Colon (tissue), 2 donors: Measurements from ENCODE around the gene PEAK1.

Source experiments
- FAIRE-seq: peaks from 2 replicates; lab custom pipeline; 2012; peaks lifted over from hg19 to GRCh38; lab: Jason Lieb, UNC
- donor health status: control.
- donor health status: control.

PEAK1 gene

GRCh38 chr15:77402740-77403379, 17.0 kb downstream of the PEAK1 start:
- FAIRE-seq: no peak

GRCh38 chr15:77400258-77400657, 19.6 kb downstream of the PEAK1 start:
- FAIRE-seq: no peak

DNA sequence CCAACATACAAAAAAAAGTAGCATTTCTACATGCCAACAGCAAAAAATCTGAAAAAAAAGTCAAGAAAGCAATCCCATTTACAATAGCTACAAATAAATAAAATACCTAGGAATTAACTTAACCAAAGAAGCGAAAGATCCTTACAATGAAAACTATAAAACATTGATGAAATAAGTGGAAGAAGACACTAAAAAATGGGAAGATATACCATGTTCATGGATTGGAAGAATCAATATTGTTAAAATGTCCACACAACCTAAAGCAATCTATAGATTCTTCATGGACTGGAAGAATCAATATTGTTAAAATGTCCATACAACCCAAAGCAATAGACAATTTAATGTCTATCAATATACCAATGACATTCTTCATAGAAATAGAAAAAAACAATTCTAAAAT, 21.0 kb downstream of the PEAK1 start:
- FAIRE-seq: no peak

GRCh38 chr15:77396692-77397091, 23.2 kb downstream of the PEAK1 start:
- FAIRE-seq: no peak

DNA sequence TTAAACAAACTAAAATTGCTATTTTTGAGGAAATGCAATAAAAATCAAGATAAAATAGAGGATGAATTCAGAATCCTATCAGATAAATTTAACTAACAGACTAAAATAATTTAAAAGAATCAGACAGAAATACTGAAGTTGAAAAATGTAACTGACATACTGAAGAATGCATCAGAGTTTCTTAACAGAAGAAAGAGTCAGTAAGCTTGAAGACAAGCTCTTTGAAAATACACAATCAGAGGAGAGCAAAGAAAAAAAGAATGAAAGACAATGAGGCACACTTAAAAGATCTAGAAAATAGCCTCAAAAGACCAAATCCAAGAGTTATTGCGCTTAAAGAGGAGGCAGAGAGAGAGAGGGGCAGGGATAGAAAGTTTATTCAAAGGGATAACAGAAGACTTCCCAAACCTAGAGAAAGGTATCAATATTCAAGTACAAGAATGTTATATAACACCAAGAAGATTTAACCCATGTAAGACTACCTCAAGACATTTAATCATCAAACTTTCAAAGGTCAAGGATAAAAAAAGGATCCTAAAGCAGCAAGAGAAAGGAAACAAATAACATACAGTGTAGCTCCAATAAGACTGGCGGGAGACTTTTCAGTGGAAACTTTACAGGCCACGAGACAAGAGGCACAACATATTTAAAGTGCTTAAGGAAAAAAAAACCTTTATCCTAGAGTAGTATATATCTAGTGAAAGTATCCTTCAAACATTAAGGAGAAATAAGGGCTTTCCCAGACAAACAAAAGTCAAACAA, 24.7 kb downstream of the PEAK1 start:
- no peak for FAIRE-seq

DNA sequence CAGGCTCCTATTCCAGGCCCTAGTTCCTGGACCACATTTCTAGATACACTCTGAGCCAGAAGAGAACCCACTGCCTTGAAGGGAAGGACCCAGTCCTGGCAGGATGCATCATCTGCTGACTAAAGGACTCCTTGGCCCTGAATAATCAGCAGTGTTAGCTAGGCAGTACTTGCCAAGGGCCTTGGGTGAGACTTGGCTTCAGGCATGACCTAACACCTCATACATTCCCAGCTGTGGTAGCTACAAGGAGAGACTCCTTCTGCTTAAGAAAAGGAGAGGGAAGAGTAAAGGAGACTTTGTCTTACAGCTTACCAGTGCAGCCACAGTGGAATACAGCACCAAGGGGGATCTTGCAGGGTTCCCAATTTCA, 26.4 kb downstream of the PEAK1 start:
- FAIRE-seq: no peak

DNA sequence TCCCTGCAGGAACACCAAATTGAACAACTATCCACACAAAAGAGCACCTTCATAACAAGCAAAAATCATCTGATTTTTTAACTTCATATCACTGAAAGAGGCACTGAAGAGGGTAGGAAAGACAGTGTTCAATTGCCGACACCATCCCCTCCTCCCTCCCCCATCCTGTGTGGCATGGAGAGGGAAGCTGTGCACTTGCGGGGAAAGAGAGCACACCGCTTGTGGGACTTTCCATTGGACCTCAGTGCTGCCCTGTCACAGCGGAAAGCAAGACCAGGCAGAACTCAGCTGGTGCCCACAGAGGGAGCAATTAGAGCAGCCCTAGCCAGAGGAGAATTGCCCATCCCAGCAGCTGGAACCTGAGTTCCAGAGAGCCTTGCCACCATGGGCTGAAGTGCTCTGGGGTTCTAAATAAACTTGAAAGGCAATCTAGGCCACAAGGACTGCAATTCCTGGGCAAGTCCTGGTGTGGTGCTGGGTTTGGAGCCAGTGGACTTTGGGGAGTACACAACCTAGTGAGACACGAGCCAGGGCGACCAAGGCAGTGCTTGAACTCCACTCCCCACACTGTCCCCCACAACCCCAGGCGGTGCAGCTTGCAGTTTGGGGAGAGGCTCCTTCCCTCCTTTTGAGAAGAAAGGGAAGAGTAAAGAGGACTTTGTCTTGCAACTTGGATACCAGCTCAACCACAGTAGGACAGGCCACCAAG, 27.0 kb downstream of the PEAK1 start:
- FAIRE-seq: no peak

DNA sequence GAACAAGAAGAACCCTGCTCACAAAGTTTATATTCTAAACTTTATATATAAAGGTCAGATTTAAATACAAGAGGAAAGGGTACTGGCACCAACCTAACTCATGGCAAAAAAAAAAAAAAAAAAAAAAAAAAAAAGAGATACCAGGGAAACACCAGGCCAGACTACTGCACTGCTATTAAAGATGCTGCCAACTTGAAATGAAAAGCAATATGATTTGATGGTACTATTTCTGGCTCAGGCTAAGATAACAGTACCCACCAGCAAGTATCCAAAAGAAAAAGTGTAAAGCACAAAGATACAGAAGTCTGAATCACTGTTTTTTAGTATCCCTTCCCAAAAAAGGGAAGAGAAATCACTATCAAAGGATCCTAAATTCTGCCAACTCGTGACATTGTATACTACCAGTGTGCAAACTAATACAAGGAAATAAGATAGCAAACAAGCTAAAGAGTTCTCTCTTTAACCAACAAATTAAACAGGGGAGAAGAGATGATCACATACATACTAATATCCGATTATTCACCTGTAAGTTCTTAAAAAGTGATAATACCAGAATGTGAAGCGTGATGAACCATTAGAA, 28.4 kb downstream of the PEAK1 start:
- FAIRE-seq: no peak

DNA sequence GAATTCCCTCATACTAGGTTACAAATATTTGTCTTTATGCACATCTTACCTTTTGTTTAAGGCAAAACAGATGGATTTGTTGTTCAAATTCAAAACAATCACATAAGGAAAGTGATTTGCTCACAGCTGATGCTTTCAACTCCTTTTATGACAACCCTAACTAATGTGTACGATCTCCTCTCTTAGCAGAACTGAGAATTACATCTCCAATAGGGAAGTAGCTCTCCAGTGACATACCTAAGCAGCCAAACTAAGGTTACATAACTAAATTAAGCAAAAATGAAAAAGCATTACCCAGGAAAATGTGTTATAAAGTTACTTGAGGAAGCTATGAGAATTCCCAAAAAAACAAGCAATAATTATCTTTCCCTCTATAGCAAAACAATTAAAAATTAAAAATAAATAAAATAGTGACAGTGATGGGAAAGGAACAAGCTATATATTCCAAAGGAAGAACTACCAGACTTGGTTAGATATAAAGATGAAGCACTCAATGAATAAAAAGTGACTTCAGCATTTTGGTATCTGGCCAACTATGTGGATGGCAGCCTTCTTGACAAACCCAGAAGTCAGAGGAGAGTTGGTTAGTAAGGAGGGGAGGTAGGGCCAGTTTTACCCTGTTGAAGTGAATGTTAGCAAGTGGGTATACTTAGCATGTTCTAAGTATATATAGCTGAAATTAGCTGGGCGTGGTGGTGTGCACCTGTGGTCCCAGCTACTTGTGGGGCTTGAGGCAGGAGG, 32.4 kb downstream of the PEAK1 start:
- FAIRE-seq: no peak

DNA sequence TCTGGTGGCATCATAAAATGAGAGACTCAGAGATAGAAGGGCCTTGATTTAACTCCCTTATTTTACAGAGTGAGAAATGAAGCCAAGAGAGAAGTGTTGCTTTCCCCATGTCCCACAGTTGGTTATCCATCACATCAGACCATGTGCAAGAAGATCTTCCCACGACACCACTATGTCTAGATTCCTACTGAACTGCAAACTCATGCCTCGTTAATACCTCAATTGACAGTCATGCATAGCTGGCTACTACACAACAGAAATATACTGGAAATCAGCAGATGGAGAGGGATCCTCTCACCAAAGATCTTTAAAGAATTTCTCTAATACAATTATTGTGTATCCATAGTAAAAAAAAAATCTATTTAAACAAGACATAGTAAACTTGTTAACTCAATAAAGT, 33.3 kb downstream of the PEAK1 start:
- FAIRE-seq: no peak

- FAIRE-seq: no peak
Measured at GRCh38 chr15:77384589-77385359, 35.1 kb downstream of the PEAK1 start.

GRCh38 chr15:77384086-77384485, 35.8 kb downstream of the PEAK1 start:
- FAIRE-seq: no peak

GRCh38 chr15:77380033-77380432, 39.9 kb downstream of the PEAK1 start:
- no peak for FAIRE-seq

- FAIRE-seq: peak; percentile 41
Measured at GRCh38 chr15:77376770-77377169, 43.1 kb downstream of the PEAK1 start.

DNA sequence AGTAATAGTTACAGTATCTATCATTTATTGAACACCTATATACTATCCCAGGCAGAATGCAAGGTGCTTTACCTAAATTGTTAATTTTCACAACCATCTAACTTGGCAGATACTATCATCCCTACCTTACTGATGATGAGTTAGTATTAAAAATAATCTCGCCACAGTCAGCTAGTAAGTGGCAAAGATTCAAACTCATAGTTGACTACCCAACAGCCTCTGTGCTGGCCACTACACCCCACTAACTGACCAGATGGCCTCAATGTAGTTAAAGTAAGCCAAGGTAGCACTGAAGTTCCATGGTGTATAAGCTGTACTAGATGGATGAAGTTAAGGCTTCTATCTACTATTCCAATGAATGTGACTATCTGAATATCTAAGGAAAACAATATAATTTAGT, 44.8 kb downstream of the PEAK1 start:
- FAIRE-seq: no peak

DNA sequence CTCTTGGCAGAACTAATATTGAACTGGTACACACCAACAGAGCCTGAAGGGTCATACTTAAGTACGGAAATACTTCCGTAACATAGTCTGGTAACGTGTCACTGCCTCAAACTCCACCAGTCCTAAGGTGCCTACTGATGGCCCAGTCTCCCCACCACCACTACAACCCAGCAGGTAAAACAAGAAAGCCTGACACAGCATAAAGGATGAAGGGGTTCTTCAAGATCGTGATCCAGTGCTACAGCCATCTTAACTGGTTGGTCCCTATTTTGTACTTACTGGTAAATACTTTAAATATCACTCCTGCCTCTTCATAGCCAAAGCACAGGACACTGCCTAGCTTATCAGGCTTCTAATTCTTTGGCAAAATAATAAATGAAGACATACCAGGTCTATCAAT, 46.5 kb downstream of the PEAK1 start:
- FAIRE-seq: no peak

DNA sequence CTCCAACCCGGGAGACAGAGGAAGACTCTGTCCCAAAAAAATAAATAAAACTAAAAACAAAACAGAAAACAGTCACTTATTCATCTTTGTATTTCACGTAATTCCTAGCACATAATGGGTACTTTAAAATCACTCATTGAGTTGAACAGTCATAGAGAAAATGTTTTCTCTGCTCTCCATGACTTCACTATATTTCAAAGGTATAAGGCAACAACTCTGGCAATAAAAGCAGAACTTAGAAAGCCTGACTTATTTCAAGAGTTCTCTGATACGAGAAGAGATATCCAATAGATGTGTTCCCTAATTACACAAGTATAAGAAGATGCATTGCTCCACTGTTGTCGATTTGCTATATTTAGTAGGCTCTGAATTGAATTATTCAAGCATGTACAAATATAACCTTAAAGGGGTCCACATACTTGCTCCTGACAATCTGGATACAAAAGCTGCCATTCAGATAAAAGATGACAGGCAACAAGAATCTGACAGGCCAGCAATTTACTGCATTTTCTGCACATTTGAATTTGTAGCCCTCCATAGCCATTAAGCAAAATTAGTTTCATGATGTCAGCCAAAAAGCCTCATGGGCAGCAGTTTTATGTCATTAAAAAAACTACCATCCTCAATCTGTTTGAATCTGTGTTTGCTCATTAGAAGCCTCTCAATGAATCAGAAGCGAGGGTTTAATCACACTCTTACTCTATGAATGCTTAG, 47.9 kb downstream of the PEAK1 start:
- no peak for FAIRE-seq

DNA sequence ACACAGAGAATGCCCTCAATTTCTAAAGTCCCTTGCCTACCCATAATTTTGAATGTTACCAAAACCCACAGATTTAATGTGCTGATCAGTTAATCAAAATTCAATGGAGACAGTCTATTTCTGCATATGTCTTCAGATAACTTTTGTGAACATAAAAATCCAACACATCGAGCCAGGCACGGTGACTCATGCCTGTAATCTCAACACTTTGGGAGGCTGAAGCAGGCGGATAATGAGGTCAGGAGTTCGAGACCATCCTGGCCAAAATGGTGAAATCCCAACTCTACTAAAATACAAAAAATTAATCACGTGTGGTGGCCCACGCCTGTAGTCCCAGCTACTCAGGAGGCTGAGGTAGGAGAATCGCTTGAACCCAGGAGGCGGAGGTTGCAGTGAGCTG, 49.3 kb downstream of the PEAK1 start:
- FAIRE-seq: no peak

DNA sequence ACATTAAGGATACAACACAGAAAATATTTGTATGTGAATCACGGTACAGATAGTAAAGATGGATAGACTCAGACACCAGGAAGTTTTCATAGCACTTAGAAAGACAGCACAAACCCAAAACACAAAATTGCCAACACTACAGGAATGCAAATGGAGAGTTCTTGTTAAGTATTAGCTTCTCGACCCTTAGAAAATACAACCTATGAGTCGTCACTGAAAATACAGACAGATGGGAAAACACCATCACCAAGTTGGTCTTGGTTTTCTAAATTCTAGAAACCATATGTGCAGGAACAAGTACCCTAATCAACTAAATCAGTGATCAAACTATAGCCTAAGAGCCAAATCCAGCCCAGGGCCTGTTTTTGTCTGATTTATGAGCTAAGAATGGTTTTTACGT, 50.7 kb downstream of the PEAK1 start:
- no peak for FAIRE-seq

- FAIRE-seq: no peak
Measured at GRCh38 chr15:77367631-77368030, 52.3 kb downstream of the PEAK1 start.

GRCh38 chr15:77361456-77361855, 58.4 kb downstream of the PEAK1 start:
- no peak for FAIRE-seq
